ENCODE measurements around the gene ADGRE1.

The ADGRE1 gene

GRCh38 chr19:6925801-6926751 is 38.7 kb downstream of the ADGRE1 start:
- Histone ChIP-seq H3K27me3 (ENCODE audit: control insufficient read depth, insufficient read depth, low read length) (no peaks in the 10 kb centered on the region), H3K4me2 (ENCODE audit: low read length) (no peak overlapping the region), H3K4me1 (ENCODE audit: control insufficient read depth, insufficient read depth, low read length) (no peaks in the 10 kb centered on the region), H3K9me3 (replicated peaks; ENCODE audit: low read length) (peaks cover 12% of the 10 kb centered on the region), H3K9ac (ENCODE audit: low read depth, low read length) (no peak overlapping the region), H3K36me3 (ENCODE audit: insufficient read depth, low read length) (no peaks in the 10 kb centered on the region), H3K4me3 (ENCODE audit: low read length) (no peak overlapping the region)

GRCh38 chr19:6930190-6930589 is 42.8 kb downstream of the ADGRE1 start:
- H3K27me3 ChIP-seq (ENCODE audit: control insufficient read depth, insufficient read depth, low read length) = no peaks in the 10 kb centered on the region
- no peaks in the 10 kb centered on the region for H3K36me3 ChIP-seq (ENCODE audit: insufficient read depth, low read length)
- peaks cover 9% of the 10 kb centered on the region for H3K9me3 ChIP-seq (replicated peaks; ENCODE audit: low read length)
- H3K4me2 ChIP-seq (ENCODE audit: low read length) = no peak overlapping the region
- H3K9ac ChIP-seq (ENCODE audit: low read depth, low read length) = no peak overlapping the region
- no peaks in the 10 kb centered on the region for H3K4me1 ChIP-seq (ENCODE audit: control insufficient read depth, insufficient read depth, low read length)
- H3K4me3 ChIP-seq (ENCODE audit: low read length) = no peak overlapping the region

- Histone ChIP-seq H3K9ac (ENCODE audit: low read depth, low read length) (no peak overlapping the region), H3K4me1 (ENCODE audit: control insufficient read depth, insufficient read depth, low read length) (no peaks in the 10 kb centered on the region), H3K4me3 (ENCODE audit: low read length) (no peak overlapping the region), H3K9me3 (replicated peaks; ENCODE audit: low read length) (peaks cover 2% of the 10 kb centered on the region), H3K4me2 (ENCODE audit: low read length) (no peak overlapping the region), H3K27me3 (ENCODE audit: control insufficient read depth, insufficient read depth, low read length) (no peaks in the 10 kb centered on the region), H3K36me3 (ENCODE audit: insufficient read depth, low read length) (no peaks in the 10 kb centered on the region)
Measured at GRCh38 chr19:6935069-6935468, 47.7 kb downstream of the ADGRE1 start.

GRCh38 chr19:6935618-6936017 is 48.2 kb downstream of the ADGRE1 start:
- no peak overlapping the region for H3K9ac ChIP-seq (ENCODE audit: low read depth, low read length)
- H3K9me3 ChIP-seq (replicated peaks; ENCODE audit: low read length) = no peaks in the 10 kb centered on the region
- no peaks in the 10 kb centered on the region for H3K4me1 ChIP-seq (ENCODE audit: control insufficient read depth, insufficient read depth, low read length)
- no peaks in the 10 kb centered on the region for H3K36me3 ChIP-seq (ENCODE audit: insufficient read depth, low read length)
- no peaks in the 10 kb centered on the region for H3K27me3 ChIP-seq (ENCODE audit: control insufficient read depth, insufficient read depth, low read length)
- no peak overlapping the region for H3K4me2 ChIP-seq (ENCODE audit: low read length)
- no peak overlapping the region for H3K4me3 ChIP-seq (ENCODE audit: low read length)

- no peak overlapping the region for H3K4me3 ChIP-seq (ENCODE audit: low read length)
- H3K9me3 ChIP-seq (replicated peaks; ENCODE audit: low read length) = peaks cover 15% of the 10 kb centered on the region
- H3K4me2 ChIP-seq (ENCODE audit: low read length) = no peak overlapping the region
- no peaks in the 10 kb centered on the region for H3K4me1 ChIP-seq (ENCODE audit: control insufficient read depth, insufficient read depth, low read length)
- H3K27me3 ChIP-seq (ENCODE audit: control insufficient read depth, insufficient read depth, low read length) = no peaks in the 10 kb centered on the region
- no peaks in the 10 kb centered on the region for H3K36me3 ChIP-seq (ENCODE audit: insufficient read depth, low read length)
- H3K9ac ChIP-seq (ENCODE audit: low read depth, low read length) = no peak overlapping the region
Measured at GRCh38 chr19:6945733-6946132, 58.4 kb downstream of the ADGRE1 start.

GRCh38 chr19:6947745-6948144 is 60.4 kb downstream of the ADGRE1 start:
- Histone ChIP-seq H3K9me3 (replicated peaks; ENCODE audit: low read length) (peaks cover 4% of the 10 kb centered on the region), H3K4me2 (ENCODE audit: low read length) (no peak overlapping the region), H3K4me3 (ENCODE audit: low read length) (no peak overlapping the region), H3K9ac (ENCODE audit: low read depth, low read length) (no peak overlapping the region), H3K4me1 (ENCODE audit: control insufficient read depth, insufficient read depth, low read length) (no peaks in the 10 kb centered on the region), H3K36me3 (ENCODE audit: insufficient read depth, low read length) (no peaks in the 10 kb centered on the region), H3K27me3 (ENCODE audit: control insufficient read depth, insufficient read depth, low read length) (no peaks in the 10 kb centered on the region)

GRCh38 chr19:6948884-6949283 is 61.5 kb downstream of the ADGRE1 start:
- H3K4me2 ChIP-seq (ENCODE audit: low read length) = no peak overlapping the region
- H3K27me3 ChIP-seq (ENCODE audit: control insufficient read depth, insufficient read depth, low read length) = no peaks in the 10 kb centered on the region
- H3K36me3 ChIP-seq (ENCODE audit: insufficient read depth, low read length) = no peaks in the 10 kb centered on the region
- no peak overlapping the region for H3K9ac ChIP-seq (ENCODE audit: low read depth, low read length)
- H3K4me3 ChIP-seq (ENCODE audit: low read length) = no peak overlapping the region
- no peaks in the 10 kb centered on the region for H3K4me1 ChIP-seq (ENCODE audit: control insufficient read depth, insufficient read depth, low read length)
- peaks cover 4% of the 10 kb centered on the region for H3K9me3 ChIP-seq (replicated peaks; ENCODE audit: low read length)

- H3K27me3 ChIP-seq (ENCODE audit: control insufficient read depth, insufficient read depth, low read length) = no peaks in the 10 kb centered on the region
- no peak overlapping the region for H3K4me3 ChIP-seq (ENCODE audit: low read length)
- no peaks in the 10 kb centered on the region for H3K36me3 ChIP-seq (ENCODE audit: insufficient read depth, low read length)
- H3K9me3 ChIP-seq (replicated peaks; ENCODE audit: low read length) = no peaks in the 10 kb centered on the region
- H3K9ac ChIP-seq (ENCODE audit: low read depth, low read length) = no peak overlapping the region
- H3K4me1 ChIP-seq (ENCODE audit: control insufficient read depth, insufficient read depth, low read length) = no peaks in the 10 kb centered on the region
- no peak overlapping the region for H3K4me2 ChIP-seq (ENCODE audit: low read length)
Measured at GRCh38 chr19:6952956-6953355, 65.6 kb downstream of the ADGRE1 start.

- H3K9me3 ChIP-seq (replicated peaks; ENCODE audit: low read length) = no peaks in the 10 kb centered on the region
- no peaks in the 10 kb centered on the region for H3K36me3 ChIP-seq (ENCODE audit: insufficient read depth, low read length)
- no peak overlapping the region for H3K4me3 ChIP-seq (ENCODE audit: low read length)
- no peaks in the 10 kb centered on the region for H3K27me3 ChIP-seq (ENCODE audit: control insufficient read depth, insufficient read depth, low read length)
- no peak overlapping the region for H3K4me2 ChIP-seq (ENCODE audit: low read length)
- H3K4me1 ChIP-seq (ENCODE audit: control insufficient read depth, insufficient read depth, low read length) = no peaks in the 10 kb centered on the region
- H3K9ac ChIP-seq (ENCODE audit: low read depth, low read length) = no peak overlapping the region
Measured at GRCh38 chr19:6955082-6955481, 67.7 kb downstream of the ADGRE1 start.

- no peak overlapping the region for H3K4me3 ChIP-seq (ENCODE audit: low read length)
- H3K9ac ChIP-seq (ENCODE audit: low read depth, low read length) = no peak overlapping the region
- H3K4me1 ChIP-seq (ENCODE audit: control insufficient read depth, insufficient read depth, low read length) = no peaks in the 10 kb centered on the region
- no peak overlapping the region for H3K4me2 ChIP-seq (ENCODE audit: low read length)
- no peaks in the 10 kb centered on the region for H3K9me3 ChIP-seq (replicated peaks; ENCODE audit: low read length)
- no peaks in the 10 kb centered on the region for H3K27me3 ChIP-seq (ENCODE audit: control insufficient read depth, insufficient read depth, low read length)
- H3K36me3 ChIP-seq (ENCODE audit: insufficient read depth, low read length) = no peaks in the 10 kb centered on the region
Measured at GRCh38 chr19:6956573-6956972, 69.2 kb downstream of the ADGRE1 start.

GRCh38 chr19:6958791-6959190 is 71.4 kb downstream of the ADGRE1 start:
- H3K4me1 ChIP-seq (ENCODE audit: control insufficient read depth, insufficient read depth, low read length) = no peaks in the 10 kb centered on the region
- no peak overlapping the region for H3K9ac ChIP-seq (ENCODE audit: low read depth, low read length)
- no peaks in the 10 kb centered on the region for H3K9me3 ChIP-seq (replicated peaks; ENCODE audit: low read length)
- no peak overlapping the region for H3K4me2 ChIP-seq (ENCODE audit: low read length)
- H3K4me3 ChIP-seq (ENCODE audit: low read length) = no peak overlapping the region
- H3K27me3 ChIP-seq (ENCODE audit: control insufficient read depth, insufficient read depth, low read length) = no peaks in the 10 kb centered on the region
- H3K36me3 ChIP-seq (ENCODE audit: insufficient read depth, low read length) = no peaks in the 10 kb centered on the region

GRCh38 chr19:6963244-6963852 is 76.0 kb downstream of the ADGRE1 start:
- H3K9me3 ChIP-seq (replicated peaks; ENCODE audit: low read length) = no peaks in the 10 kb centered on the region
- no peaks in the 10 kb centered on the region for H3K27me3 ChIP-seq (ENCODE audit: control insufficient read depth, insufficient read depth, low read length)
- H3K4me1 ChIP-seq (ENCODE audit: control insufficient read depth, insufficient read depth, low read length) = no peaks in the 10 kb centered on the region
- no peak overlapping the region for H3K9ac ChIP-seq (ENCODE audit: low read depth, low read length)
- H3K4me2 ChIP-seq (ENCODE audit: low read length) = no peak overlapping the region
- no peak overlapping the region for H3K4me3 ChIP-seq (ENCODE audit: low read length)
- no peaks in the 10 kb centered on the region for H3K36me3 ChIP-seq (ENCODE audit: insufficient read depth, low read length)
